Peyer's patch (tissue), 4 donors: Measurements from ENCODE around the gene KASH5. TPM values are rescaled to one million over a fixed set of nuclear protein-coding genes. Genes with fewer than 3 reads are reported as not detected.

Experiments used
- DNase-seq, 3 donors: peaks; one replicate each; pipeline ENCODE4 v3.0.0-alpha.2; 2017 to 2019
- H3K27ac ChIP-seq, 4 donors: fragments of 200-600 bp; sonication (generic); one replicate each; pipeline ENCODE4 v1.5.1; 2016 to 2019
- H3K27me3 ChIP-seq, 2 donors: fragments of 200-600 bp; sonication (generic); one replicate each; pipeline ENCODE4 v1.5.1; 2019
- H3K36me3 ChIP-seq, 3 donors: fragments of 200-600 bp; sonication (generic); one replicate each; pipeline ENCODE4 v1.5.1; 2016 to 2019
- H3K4me1 ChIP-seq, 4 donors: fragments of 200-600 bp; sonication (generic); one replicate each; pipeline ENCODE4 v1.5.1; 2016 to 2019
- H3K4me3 ChIP-seq, 4 donors: fragments of 200-600 bp; sonication (generic); 1 replicate in 3 of 4; 2 replicates in 1 of 4; pipeline ENCODE4 v1.5.1; 2016 to 2019; ENCODE audit warnings: mild to moderate bottlenecking in 1 of 4
- H3K9me3 ChIP-seq, 4 donors: fragments of 200-600 bp; sonication (generic); one replicate each; pipeline ENCODE4 v1.5.1; 2016 to 2019; ENCODE audit warnings: mild to moderate bottlenecking in 1 of 4
- POLR2A ChIP-seq, 2 donors: fragments of 450-650 bp; IDR thresholded peaks; one replicate each; pipeline ENCODE4 v1.5.1; 2017; ENCODE audit warnings: antibody characterized with exemption in 2 of 2, mild to moderate bottlenecking in 2 of 2, moderate library complexity in 2 of 2
- total RNA-seq, 4 donors: library from RNA; depleted of rRNA; stranded (reverse); fragments of >200 nt; gene quantifications; one replicate each; pipeline ENCODE4 v1.1.0, GENCODE V29; 2016
- TF ChIP-seq, protein P1 (sequence below), 6 experiments: fragments of 450-650 bp in 4 of 6; fragments of 200-600 bp in 2 of 6; sonication (generic) in 1 of 6; IDR thresholded peaks; one replicate each; pipeline ENCODE4 v1.5.1; 2017 to 2019; ENCODE audit warnings: antibody characterized with exemption in 6 of 6, mild to moderate bottlenecking in 3 of 6, moderate library complexity in 1 of 6

The KASH5 gene
- total RNA-seq, 4 donors from 2014 or later: not detected

DNA sequence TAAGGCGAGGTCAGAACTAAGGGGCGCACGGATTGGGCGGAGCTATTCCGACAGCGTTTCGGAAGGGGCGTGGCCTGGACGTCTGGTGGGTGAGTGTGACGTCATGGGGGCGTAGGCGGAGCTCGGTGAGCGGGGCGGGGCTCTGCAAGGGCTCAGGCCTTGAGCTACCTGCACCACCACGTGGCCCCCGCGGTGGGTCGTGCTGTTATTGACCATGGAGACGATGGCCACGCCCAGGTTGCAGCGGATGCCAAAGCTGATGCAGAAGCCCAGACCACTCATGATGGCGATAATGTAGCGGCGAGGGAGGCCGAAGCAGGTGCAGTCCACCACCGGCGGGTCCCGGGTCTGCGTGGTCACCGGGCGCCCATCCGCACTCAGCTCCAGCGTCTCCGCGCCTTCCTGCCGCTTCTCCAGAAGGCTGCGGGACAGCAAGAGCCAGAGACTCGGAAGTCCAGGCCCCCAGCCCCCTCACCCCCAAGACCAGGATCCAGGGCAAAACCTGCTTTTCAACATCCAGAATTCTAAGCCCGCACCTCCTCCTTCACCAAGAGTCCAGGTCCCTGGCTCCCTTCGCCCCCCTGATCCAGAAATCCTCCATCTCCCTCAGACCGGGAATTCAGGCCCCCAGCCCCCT is 48.5 kb downstream of the KASH5 start:
- no peak for TF ChIP-seq POLR2A (IDR thresholded peaks at IDR 0.05)
- TF ChIP-seq, protein P1, sequence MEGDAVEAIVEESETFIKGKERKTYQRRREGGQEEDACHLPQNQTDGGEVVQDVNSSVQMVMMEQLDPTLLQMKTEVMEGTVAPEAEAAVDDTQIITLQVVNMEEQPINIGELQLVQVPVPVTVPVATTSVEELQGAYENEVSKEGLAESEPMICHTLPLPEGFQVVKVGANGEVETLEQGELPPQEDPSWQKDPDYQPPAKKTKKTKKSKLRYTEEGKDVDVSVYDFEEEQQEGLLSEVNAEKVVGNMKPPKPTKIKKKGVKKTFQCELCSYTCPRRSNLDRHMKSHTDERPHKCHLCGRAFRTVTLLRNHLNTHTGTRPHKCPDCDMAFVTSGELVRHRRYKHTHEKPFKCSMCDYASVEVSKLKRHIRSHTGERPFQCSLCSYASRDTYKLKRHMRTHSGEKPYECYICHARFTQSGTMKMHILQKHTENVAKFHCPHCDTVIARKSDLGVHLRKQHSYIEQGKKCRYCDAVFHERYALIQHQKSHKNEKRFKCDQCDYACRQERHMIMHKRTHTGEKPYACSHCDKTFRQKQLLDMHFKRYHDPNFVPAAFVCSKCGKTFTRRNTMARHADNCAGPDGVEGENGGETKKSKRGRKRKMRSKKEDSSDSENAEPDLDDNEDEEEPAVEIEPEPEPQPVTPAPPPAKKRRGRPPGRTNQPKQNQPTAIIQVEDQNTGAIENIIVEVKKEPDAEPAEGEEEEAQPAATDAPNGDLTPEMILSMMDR (IDR thresholded peaks at IDR 0.05): no peak
- H3K27ac ChIP-seq: no peak overlapping the region
- no peak overlapping the region for H3K4me3 ChIP-seq
- H3K27me3 ChIP-seq: peaks cover 0 to 73% of the 10 kb centered on the region in 2 donors
- peaks cover 0 to 6% (median 0%) of the 10 kb centered on the region in 4 donors for H3K4me1 ChIP-seq
- peak in 1 of 3 donors; percentile 39 for DNase-seq
- H3K9me3 ChIP-seq: peaks cover 0 to 4% (median 0%) of the 10 kb centered on the region in 4 donors
- H3K36me3 ChIP-seq: no peaks in the 10 kb centered on the region

DNA sequence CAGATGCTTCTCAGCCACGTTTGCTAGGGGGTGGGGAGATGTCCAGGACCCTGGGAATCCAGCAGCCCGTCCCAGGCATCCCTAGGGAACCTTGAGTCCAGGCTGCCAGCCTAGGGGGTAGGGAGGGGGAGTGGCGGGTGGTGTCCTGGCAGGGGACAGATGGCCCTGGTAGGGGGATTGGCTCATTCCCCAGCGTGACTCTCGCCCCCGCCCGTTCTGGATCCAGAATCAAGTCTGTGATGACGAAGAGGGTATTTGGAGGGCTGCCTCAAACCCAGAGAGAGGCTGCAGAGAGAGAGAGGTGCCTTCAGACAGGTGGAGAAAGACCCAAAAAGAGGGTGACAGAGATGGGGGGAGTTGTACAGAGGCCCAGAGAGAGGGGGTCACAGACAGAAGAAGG is 49.2 kb downstream of the KASH5 start:
- Histone ChIP-seq H3K4me3 (no peak overlapping the region), H3K9me3 (peaks cover 0 to 4% (median 0%) of the 10 kb centered on the region in 4 donors), H3K27me3 (peaks cover 0 to 73% of the 10 kb centered on the region in 2 donors), H3K4me1 (peaks cover 0 to 8% (median 0%) of the 10 kb centered on the region in 4 donors), H3K36me3 (no peaks in the 10 kb centered on the region), H3K27ac (no peak overlapping the region)
- no peak for TF ChIP-seq POLR2A (IDR thresholded peaks at IDR 0.05)
- TF ChIP-seq, protein P1 (IDR thresholded peaks at IDR 0.05): no peak
- no peak for DNase-seq

DNA sequence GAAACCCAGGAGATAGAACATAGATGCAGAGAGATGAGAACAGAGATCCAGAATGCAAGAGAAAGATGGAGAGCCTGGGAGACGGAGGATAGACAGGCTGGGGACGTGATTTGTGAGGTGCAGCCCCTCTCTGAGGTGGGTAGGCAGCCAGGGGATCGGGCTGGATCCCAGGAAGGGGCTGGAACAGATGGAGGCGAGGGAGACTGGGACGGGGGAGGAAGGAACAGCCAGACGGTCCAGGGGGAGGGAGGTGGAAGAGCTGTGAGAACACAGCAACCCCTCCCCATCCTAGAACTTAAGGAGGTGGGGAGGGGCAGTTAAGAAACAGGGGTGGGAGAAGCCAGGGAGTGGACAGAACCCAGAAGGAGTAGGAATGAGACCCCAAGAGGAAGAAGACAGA is 50.2 kb downstream of the KASH5 start:
- Histone ChIP-seq H3K4me3 (no peak overlapping the region), H3K9me3 (peaks cover 0 to 4% (median 0%) of the 10 kb centered on the region in 4 donors)
- no peak for DNase-seq

DNA sequence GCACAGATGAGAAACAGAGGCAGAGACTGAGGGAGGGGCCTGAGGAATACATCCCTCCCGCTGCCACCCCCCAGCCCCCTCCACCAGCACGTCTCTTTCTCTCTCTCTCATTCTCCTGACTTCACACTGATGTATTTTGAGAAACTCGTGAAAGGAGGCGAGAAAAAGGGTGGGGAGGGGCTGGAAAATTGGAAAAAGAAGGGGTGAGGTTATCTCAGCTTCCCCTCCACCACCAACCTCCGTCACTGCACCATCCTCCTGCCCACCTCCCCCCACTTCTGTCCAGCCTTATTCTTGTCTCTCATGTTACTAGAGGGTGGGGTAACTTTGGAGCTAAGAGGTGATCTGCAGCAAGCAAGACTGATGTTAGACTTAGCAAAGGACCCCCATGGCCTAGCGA is 51.8 kb downstream of the KASH5 start:
- no peak for DNase-seq
- no peak overlapping the region for H3K27ac ChIP-seq
- H3K4me1 ChIP-seq: peaks cover 0 to 12% (median 0%) of the 10 kb centered on the region in 4 donors
- H3K4me3 ChIP-seq: no peak overlapping the region
- H3K9me3 ChIP-seq: peaks cover 0 to 4% (median 0%) of the 10 kb centered on the region in 4 donors
- no peaks in the 10 kb centered on the region for H3K36me3 ChIP-seq
- TF ChIP-seq POLR2A (IDR thresholded peaks at IDR 0.05): no peak
- TF ChIP-seq, protein P1 (IDR thresholded peaks at IDR 0.05): no peak
- H3K27me3 ChIP-seq: peaks cover 0 to 50% of the 10 kb centered on the region in 2 donors

More for the DNA sequence above, 50.2 kb downstream of the KASH5 start:
- Histone ChIP-seq H3K27ac (no peak overlapping the region), H3K4me1 (peaks cover 0 to 12% (median 0%) of the 10 kb centered on the region in 4 donors), H3K36me3 (no peaks in the 10 kb centered on the region), H3K27me3 (peaks cover 0 to 65% of the 10 kb centered on the region in 2 donors)
- TF ChIP-seq POLR2A (IDR thresholded peaks at IDR 0.05): no peak
- TF ChIP-seq, protein P1 (IDR thresholded peaks at IDR 0.05): no peak

DNA sequence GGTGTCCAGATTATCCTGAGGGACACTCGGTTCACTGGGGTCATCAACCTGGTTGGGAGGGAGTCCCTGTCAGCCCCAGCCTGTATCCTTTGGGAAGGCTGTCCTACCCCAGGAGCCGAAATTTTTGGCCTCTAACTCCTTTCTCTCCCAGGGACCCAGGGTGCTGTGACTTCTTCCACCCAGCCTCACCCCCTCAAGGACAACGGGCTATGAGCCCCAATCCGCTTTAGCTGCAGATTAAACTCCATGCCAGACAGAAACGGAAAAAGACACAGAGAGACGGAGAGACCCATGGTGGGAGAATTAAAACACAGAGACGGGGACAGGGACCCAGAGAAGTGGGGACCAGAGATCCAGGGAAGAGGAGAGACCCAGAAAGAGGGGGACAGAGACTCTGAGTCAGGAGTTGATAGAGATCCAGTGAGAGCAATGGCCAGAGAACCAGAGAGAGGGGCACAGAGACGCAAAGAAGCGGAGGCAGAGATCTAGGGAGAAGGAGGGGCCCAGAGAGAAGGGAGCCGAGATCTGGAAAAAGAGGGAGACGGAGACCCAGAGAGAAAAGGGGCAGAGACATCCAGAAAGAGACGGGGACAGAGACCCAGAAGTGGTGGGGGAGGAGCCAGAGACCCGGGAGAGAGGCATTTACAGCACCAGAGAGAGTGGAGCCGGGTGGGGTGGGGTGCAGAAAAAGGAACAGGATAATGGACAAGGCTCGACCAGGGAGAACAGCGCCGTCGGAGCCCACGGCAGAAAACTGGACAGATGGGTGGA is 52.6 kb downstream of the KASH5 start:
- H3K4me3 ChIP-seq: peak overlapping the region; percentile 11 to 39 (median 32)
- no peak overlapping the region for H3K27ac ChIP-seq
- TF ChIP-seq, protein P1 (IDR thresholded peaks at IDR 0.05): no peak
- no peak for TF ChIP-seq POLR2A (IDR thresholded peaks at IDR 0.05)
- peaks cover 0 to 43% of the 10 kb centered on the region in 2 donors for H3K27me3 ChIP-seq
- peaks cover 0 to 12% (median 0%) of the 10 kb centered on the region in 4 donors for H3K4me1 ChIP-seq
- DNase-seq: no peak
- H3K9me3 ChIP-seq: peaks cover 0 to 4% (median 0%) of the 10 kb centered on the region in 4 donors
- no peaks in the 10 kb centered on the region for H3K36me3 ChIP-seq
